Frontal cortex (tissue), 4 donors: ENCODE measurements around the gene MXI1. TPM values are rescaled to one million over a fixed set of nuclear protein-coding genes. Genes with fewer than 3 reads are reported as not detected.
A peak's percentile ranks its signal among the peaks of the same experiment; 100 is the strongest.
"Not testable (repeated sequence)": the region's sequence is repeated elsewhere in the genome, so short reads cannot be mapped to it uniquely, and the experiment has no call there.

Source experiments
- DNase-seq, 2 donors: peaks; one replicate each; pipeline ENCODE4 v3.0.0; 2012; ENCODE audit warnings: low spot score in 2 of 2
- FAIRE-seq: peaks from 2 replicates; lab custom pipeline; 2012; peaks lifted over from hg19 to GRCh38; lab: Jason Lieb, UNC
- total RNA-seq: library from RNA; depleted of rRNA; stranded (reverse); fragments of >200 nt; gene quantifications from one replicate; pipeline ENCODE4 v1.2.3, GENCODE V29; 2014
- donor health status: control.
- donor health status: control.
- donor health status: control.

The MXI1 gene
- total RNA-seq, 1 donor from 2014 or later, result 60.3 TPM

DNA sequence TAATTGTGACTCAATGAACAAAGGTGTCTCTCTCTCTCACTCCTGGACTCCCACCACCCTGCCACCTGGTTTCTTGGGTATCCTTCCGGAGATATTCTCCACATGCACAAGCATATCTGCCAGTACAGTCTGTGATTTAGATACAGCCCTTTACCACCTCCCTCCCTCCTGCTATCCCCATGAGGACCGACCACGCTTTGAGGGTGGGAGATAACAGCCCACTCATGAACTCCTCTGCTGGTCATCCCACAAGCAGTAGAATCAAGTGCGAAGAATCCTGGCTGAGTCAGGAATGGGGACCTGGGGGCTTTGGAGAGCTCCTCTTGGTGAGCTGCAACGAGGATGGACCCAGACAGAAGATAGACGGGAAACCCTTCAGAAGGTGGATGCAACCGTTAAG is 28.2 kb upstream of the MXI1 start:
- DNase-seq (no peak), FAIRE-seq (no peak)

DNA sequence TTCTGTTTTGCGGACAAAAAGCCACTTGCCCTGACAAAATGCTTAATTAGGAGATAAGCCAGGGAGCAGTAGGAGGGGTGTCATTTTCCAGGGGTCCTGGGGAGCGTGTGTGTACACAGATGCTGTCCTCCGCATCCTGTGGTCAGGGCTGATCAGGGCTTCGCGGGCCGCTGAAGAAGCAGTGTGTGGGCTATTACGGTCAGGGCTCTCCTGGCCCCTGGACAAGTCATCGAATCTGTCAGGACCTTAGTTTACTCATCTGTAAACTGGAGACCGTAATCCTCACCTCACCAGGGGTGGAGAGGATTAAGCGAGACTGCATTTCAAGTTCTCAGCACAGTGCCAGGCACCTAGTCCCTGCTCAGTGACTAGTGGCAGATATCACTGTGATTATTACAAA is 26.0 kb upstream of the MXI1 start:
- no peak for FAIRE-seq

DNA sequence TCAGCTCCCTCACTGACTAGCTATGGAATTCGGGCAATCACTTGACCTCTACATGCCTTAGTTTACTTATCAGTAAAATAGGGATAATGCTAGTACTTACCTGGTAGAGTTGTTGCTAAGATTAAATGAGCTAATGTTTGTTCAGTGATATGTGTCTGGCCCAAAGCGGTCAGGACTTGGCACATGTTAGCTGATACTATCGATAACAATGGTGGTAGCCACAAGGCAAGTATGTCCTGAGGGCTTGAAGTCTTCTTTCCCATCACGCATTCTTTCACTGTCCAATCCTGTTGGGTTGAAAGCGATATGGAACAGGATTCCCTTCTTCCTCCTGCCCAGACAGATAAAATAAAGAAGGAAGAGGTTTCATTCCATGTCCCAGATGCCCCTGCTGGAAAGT is 25.5 kb upstream of the MXI1 start:
- DNase-seq, result no peak
- FAIRE-seq, result no peak

More for the DNA sequence above, 26.0 kb upstream of the MXI1 start:
- no peak for DNase-seq

GRCh38 chr10:110184398-110184797 is 23.0 kb upstream of the MXI1 start:
- FAIRE-seq (no peak), DNase-seq (no peak)

- not testable (repeated sequence) for FAIRE-seq, DNase-seq
These were observed 21.7 kb upstream of the MXI1 start for GRCh38 chr10:110185646-110186182.

- FAIRE-seq (peak; percentile 93), DNase-seq (no peak)
These were observed 17.2 kb upstream of the MXI1 start for GRCh38 chr10:110190170-110190569.

DNA sequence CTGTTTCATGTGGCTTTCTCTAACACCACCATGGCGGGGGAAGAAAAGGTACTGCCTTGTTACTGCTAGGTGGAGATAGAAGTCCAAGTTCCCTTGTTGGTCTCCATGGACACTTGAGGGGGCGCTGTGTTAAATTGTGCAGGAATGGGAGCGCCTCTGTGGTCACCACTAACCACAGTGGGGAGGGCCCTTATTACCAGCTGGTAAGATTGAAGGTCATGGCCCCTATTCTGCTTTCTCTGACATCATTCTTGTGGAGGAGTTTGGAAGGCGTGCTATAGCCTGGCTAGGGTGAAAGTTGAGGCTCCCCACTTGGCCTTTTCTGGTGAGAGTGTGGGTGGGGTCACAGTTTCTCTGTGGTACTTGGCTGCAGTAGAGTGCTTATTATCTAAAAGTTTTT is 14.9 kb upstream of the MXI1 start:
- DNase-seq (no peak), FAIRE-seq (no peak)

DNA sequence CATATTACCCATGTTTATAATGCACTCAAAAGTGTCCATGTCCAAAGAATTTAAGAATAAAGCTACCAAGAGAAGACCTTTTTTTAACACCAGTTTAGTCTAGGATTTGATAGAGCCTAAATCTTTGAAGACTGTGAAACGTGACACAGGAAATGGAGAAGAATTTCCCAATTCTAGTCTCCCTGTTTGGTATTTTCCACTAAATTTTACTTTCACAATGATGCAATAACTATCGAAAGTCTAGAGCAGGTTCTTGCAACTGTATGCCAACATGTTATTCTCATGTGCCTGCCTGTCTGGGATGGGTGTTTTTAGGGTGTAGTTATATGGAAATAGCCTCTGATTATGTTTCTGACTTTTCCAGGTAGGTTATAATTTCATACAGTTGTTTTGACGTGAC is 6.9 kb upstream of the MXI1 start:
- FAIRE-seq, result no peak
- DNase-seq, result no peak

- not testable (repeated sequence) for FAIRE-seq, DNase-seq
These were observed 6.4 kb upstream of the MXI1 start for GRCh38 chr10:110201046-110201445.

- FAIRE-seq, result no peak
- no peak for DNase-seq
These were observed 3.6 kb upstream of the MXI1 start for GRCh38 chr10:110203500-110204455.

- FAIRE-seq, result no peak
- DNase-seq, result no peak
These were observed 2.2 kb upstream of the MXI1 start for GRCh38 chr10:110205051-110205675.

- FAIRE-seq (no peak), DNase-seq (peak; percentile 45 to 57)
These were observed 604 bp downstream of the MXI1 start for GRCh38 chr10:110207805-110208613.

DNA sequence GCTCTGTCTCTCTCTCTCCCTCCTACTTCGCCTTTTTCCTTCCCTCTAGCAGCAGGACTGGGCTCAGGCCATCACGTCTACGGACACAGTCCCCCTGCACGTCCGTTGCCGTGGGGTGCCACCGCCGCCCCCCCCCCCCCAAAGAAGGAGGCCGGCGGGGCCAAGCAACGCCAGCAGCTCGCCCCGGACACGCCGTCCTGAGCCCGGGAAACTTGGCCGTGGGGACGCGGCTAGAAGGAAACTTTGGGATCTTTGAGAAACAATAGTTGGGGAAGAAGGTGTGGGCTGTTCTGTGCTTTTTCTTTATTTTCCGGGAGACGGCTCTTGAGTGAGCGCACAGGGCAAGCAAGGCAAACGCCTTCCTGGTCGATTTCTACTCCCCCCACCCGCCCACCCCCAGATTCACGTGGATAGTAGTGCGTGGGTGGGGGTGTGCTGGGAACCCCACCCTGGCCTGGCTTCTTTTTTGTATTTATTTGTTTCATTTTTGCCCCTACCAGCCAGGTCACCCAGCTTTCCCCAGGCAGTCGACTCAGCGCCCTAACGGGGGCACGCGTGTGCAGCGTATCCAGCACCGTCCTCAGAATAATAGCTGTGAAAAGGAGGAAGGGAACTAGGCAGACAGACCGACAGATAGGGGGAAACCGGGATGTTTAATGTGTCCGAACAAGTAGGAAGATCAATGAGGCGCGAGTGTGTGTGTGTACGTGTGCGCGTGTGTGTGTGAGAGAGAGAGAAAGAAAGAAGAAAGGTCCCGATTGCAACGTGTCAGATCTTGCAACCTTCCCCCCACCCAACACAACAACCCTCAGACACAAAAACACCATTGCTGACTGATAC is 1.4 kb downstream of the MXI1 start:
- FAIRE-seq, result no peak

DNA sequence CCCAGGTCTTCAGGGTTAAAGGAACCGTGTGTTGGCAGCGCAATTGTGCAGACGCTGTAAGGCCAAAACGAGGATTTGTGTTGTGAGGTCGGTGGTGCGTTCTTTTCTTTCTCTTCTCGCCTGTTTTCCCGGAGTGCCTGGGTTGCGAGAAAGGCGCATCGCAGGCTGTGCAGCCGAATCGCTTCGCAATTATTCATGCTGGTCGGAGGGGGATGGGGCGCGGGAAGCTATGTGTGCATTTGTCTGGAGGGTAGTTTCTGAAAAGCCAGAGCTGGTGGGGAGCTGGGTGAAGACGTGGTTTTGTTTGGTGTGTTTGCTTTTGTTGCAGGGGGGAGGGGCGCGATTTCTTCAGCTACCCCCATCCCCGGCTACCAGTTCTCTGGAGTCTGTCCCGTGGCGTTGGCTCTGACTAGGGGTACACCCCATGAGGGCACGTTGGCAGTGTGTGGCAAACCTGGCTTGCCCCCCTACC is 2.1 kb downstream of the MXI1 start:
- DNase-seq (peak in 1 of 2 donors; percentile 42), FAIRE-seq (no peak)

More for the DNA sequence above, 1.4 kb downstream of the MXI1 start:
- DNase-seq, result peak; percentile 56 to 75

DNA sequence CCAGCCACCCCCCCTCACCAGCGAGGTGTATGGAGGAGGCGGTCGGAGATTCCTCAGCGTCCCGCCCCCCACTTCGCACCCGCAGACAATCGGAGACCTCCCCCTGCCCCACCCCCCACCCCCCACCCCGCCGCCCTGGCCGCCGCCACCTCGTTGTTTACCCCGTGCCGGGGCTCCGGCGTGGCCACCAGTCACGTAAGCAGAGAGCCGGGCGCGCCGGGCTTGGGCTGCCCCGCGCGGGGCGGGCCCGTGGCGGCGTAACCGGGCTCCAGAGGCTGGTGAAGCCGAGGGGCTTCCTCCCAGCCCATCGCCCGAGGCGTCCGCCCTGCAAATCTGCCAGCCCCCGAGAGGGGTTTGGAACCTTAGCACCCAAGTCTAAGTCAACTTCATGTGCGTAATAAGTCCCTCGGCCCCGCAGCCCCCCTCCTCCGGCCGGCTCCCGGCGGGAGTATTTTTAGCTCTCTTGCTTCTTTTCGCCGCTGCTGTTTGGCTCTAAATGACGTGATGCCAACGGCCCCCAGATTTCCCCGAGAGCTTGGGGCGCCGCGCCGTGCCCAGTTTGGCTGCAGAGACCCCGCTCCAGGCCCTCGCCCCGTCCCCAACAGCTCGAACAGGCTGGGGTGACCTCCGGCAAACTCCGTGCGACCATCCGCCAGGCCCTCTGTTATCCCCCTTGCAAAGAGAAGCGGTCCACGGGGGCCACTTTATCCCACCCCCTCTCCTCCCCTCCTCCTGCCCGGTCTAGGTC is 2.7 kb downstream of the MXI1 start:
- peak; percentile 45 to 69 for DNase-seq
- no peak for FAIRE-seq

GRCh38 chr10:110210674-110211464 is 3.5 kb downstream of the MXI1 start:
- DNase-seq, result peak; percentile 95
- peak; percentile 97 for FAIRE-seq

GRCh38 chr10:110211465-110211843 is 4.0 kb downstream of the MXI1 start:
- FAIRE-seq (no peak), DNase-seq (no peak)
